ENCODE measurements around the gene PHLPP2.

DNA sequence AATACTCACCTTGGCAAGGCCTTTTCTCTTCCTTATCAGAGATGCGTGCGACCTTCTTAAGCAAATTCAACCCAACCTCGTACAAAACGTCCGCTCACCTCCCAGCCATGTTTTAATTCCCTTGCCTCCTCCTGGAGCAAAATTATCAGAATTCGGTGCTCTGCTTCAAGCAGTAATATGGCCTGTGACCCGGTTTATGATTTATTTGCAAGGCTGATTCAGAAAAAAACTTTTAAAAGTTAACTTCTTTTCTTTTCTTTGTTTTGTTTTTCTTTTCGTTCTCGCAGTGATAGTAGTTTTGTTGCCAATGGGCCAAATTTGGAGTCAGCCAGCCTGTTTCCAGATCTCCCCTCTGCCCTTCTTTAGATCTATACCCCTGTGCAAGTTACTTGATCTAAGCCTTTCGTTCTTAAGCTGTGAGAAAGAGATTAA is at the start of gene PHLPP2:
- TF ChIP-seq, protein P1, sequence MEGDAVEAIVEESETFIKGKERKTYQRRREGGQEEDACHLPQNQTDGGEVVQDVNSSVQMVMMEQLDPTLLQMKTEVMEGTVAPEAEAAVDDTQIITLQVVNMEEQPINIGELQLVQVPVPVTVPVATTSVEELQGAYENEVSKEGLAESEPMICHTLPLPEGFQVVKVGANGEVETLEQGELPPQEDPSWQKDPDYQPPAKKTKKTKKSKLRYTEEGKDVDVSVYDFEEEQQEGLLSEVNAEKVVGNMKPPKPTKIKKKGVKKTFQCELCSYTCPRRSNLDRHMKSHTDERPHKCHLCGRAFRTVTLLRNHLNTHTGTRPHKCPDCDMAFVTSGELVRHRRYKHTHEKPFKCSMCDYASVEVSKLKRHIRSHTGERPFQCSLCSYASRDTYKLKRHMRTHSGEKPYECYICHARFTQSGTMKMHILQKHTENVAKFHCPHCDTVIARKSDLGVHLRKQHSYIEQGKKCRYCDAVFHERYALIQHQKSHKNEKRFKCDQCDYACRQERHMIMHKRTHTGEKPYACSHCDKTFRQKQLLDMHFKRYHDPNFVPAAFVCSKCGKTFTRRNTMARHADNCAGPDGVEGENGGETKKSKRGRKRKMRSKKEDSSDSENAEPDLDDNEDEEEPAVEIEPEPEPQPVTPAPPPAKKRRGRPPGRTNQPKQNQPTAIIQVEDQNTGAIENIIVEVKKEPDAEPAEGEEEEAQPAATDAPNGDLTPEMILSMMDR (IDR thresholded peaks at IDR 0.05), result no peak
- TF ChIP-seq POLR2AphosphoS5 (IDR thresholded peaks at IDR 0.05), result no peak
